ENCODE data around the gene TWIST1.

TWIST1 gene

GRCh38 chr7:19113855-19114550 lies 3.4 kb downstream of the TWIST1 start:
- DNase-seq (ENCODE audit: low read depth, low spot score): no peak

- no peak for DNase-seq (ENCODE audit: low read depth, low spot score)
Measured at GRCh38 chr7:19113002-19113350, 4.5 kb downstream of the TWIST1 start.

- DNase-seq (ENCODE audit: low read depth, low spot score): no peak
Measured at GRCh38 chr7:19112274-19113001, 5.0 kb downstream of the TWIST1 start.

DNA sequence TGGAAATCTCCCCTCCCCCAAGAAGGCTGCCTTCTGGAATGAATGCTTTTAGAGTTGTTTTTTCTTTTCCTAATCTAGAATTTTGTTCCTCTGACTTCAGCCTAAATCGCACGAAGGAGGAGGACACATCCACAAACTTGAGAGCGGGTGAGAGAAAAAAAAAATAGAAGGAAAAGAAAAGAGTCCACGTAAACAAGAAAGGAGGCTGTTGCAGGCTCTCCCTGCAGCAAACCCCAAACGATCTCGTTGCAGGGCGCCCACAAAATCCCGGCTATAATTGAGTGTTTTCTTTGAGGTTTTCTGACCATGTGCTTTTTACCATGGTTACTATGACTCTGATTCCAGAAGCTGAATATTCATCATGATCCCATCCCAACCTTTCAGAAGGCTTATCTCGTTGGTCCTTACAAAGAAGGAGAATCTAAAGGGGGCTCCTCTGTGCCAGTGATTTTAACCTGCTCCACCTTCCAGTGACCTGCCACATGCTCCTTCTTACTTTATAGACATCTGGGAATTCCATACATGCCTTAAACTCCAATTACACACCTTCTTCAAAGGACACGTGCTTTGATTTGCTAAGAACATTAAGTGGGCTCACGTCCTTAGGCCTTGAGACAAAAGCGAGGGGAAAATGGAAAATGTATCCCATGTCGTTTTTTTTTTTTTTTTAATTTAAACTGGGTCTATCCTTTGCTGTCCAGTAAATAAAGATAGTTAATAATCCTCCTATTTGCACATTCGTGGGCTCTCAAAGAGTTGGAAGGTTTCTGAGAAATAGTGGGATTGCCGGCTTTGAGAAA lies 5.8 kb downstream of the TWIST1 start:
- no peak for DNase-seq (ENCODE audit: low read depth, low spot score)

GRCh38 chr7:19110776-19111175 lies 6.7 kb downstream of the TWIST1 start:
- DNase-seq (ENCODE audit: low read depth, low spot score): no peak

DNA sequence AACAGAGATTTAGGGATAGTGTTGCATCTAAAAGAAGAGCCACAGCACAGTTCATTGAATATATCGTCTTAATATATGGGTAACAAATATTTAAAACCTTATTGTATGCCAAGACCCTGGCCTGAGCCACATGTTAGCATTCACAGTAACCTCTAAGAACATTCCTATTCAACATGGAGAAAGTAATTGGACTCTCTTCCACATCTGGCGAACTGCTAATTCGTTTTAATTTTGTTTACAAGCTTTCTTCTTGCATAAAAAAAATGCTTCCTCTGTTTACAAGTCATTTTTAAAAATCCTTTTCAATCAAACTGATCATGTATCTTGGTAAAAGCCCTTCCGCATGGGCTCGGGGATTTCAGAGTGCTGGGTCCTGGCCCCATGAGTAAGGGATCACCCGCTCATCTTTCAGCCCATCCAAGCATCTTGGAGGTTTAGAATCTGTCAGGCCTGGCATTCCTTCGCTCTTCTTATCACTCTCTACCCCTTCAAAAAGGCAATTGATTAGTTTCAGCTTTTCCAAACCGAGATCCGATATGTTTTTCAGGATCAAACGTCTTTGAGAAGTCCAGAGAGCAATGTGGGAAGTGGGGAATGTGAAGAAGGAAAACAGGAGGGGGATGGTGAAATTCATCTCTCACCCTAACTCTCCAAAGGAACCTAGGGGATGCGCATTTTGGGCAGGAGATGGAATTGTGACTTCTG lies 7.3 kb downstream of the TWIST1 start:
- DNase-seq (ENCODE audit: low read depth, low spot score): no peak

DNA sequence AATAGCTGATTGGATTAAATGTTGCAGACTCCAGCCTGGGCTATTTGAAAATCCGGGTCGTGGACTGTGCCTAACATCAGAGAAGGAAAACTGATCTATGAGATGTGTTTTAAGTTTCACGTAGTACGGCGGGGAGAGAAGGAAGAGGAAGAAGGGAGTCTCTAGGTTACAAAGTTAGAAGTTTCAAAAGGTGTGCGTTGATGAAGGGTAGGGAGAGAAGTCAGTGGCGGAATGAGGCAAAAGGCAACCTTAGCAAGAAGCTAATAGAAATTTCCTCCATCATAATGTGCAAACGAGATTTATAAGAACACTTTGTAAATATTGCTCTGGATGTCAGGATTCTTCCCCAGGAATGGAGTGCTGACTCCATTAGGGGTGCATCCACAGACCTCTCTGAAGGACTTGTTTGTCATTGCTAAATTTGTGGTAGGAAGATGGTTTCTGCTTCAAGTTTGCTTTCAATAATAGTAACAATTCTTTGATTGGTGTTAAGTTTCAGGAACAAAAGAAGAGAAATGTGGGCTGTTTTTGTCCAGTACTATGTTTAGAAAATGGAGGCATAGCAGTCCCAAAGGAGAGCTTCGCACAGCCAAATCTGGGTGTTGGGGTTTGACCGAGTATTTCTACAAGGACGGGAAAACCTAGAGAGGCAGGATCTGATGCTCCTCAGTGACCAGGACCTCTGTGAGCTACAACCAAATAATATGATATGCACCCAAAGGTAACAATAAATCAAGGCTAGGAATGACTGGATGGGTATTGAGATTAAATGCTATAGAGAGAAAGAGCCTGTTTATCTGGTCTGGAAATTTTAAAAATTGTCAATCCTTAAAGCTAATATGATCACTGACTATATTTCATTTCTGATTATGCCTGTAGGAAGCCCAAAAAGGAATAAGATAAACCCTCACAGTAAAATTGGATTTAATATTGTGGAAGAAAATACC lies 8.2 kb downstream of the TWIST1 start:
- DNase-seq (ENCODE audit: low read depth, low spot score): no peak

DNA sequence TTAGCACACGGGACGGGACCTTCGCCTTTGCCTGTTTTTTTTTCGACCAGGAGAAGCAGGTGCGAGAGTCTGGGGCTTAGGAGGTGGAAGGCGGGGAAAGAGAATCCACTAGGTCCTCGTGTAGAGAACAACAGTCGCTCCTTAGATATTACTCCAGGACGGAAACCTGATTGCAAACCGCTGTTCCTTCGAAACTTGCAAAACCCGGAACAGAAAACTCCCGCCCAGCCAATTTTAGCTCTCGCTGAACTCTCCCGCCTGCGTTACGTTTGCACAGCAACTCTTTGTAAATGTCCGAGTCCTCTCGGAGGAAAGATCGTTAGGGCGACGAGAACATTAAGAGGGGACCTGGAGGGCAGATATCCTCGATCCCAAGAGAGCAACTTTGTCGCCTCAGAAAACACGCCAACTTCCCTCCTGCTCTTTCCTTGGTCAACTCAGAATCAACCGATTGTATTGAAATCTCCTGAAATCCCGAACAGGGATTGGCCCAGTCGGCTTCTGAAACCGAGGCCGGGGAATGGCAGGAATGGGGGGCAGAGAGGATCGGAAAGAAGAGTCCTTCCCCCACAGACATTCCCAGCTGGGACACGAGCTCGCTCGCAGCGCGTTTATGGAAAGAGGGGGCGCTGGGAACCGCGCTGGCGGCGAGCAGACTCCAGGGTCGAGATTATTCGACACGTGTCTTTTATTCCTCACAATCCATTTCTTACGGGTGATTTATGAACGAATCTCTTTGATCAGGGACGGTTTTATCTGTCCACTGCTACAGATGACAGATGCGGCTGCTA lies 9.9 kb downstream of the TWIST1 start:
- no peak for DNase-seq (ENCODE audit: low read depth, low spot score)

DNA sequence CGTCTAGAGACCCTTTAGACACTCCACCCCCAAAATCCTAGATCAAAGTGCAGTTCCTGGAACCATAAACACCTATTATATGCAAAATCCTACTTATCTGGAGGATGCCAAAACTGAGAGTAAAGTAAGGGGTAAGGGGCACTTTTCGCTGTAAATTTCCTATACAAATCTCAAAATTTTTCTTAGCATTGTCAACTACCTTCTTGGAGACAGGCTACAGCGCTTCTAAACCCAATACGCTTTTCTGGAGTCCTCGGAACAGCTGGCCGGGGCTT lies 10.4 kb downstream of the TWIST1 start:
- no peak for DNase-seq (ENCODE audit: low read depth, low spot score)

DNA sequence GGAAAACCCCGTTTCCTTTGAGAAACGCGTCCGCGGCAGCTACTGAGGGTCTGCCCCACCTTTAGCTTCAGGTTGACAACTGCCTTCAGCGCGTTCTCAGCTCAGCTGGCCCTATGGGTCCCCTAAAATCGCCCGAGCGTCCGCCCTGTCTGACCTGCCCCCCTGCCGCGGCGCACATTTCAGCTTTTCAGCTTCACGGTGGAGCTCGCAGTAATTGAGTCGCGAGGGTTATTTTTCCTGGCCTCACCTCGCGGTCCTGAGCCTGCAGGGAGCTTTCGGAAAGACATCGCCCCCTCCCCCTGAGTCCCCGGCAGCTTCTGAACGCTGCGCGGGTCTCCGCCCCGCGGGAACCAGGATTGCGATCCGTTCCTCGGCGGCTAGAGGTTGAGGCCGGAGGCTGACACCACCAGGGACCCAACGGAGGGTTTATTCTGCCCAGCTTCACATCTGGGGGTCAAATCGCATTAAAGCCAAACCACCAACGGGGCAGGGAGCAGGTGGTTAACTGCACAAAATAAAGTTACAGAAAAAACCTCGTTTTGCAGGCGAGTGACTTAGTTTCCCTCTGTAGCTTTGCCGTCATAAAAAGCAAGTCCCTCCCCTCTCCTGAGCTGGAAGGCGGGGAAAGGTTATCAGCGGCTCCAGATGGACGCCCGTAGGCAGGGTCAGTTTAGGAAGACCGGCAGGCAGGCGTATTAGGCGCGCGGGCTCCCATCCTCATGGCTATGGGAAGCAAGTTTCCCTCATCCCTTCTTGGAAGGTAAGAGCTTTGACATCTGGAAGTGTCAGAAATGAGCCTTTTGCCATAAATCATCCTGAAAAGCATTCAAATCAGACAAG lies 11.0 kb downstream of the TWIST1 start:
- DNase-seq (ENCODE audit: low read depth, low spot score): no peak

DNA sequence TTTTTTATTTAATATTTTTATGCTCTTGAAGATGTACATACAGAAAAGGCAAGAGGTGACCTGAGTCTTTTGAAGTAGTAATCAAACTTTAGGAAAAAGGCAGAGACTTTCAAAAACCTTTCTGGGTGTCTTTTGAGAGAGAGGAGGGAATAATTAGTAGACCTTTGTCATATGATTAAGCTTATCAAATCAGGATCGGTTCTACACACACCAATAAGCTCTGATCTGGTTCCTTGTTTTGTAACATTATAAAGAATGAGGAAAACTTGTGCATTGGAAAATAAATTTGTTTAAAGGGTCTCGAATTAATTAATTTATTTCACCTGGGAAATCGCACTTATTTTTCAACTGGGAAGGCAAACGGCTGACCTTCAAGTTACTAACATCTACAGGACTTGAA lies 11.9 kb downstream of the TWIST1 start:
- no peak for DNase-seq (ENCODE audit: low read depth, low spot score)

GRCh38 chr7:19104811-19105210 lies 12.6 kb downstream of the TWIST1 start:
- DNase-seq (ENCODE audit: low read depth, low spot score): no peak

DNA sequence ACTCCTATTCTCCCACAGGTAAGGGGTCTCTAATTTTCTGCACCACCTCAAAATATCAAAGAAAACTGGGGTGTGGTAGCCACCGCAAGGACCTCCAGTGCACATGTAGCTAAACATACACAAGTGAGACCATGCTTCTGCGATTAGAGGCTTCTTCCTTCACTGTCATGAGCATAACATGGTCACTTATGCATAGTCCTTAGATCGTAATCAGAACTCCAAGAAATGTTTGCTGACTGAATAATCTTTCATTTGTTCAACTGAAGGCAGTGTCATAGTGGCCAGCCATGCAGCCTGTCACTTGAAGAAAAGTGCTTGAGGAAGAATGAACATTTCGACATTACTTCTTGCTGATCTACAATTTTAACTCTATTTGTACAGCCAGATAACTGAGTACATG lies 14.6 kb downstream of the TWIST1 start:
- DNase-seq (ENCODE audit: low read depth, low spot score): no peak

DNA sequence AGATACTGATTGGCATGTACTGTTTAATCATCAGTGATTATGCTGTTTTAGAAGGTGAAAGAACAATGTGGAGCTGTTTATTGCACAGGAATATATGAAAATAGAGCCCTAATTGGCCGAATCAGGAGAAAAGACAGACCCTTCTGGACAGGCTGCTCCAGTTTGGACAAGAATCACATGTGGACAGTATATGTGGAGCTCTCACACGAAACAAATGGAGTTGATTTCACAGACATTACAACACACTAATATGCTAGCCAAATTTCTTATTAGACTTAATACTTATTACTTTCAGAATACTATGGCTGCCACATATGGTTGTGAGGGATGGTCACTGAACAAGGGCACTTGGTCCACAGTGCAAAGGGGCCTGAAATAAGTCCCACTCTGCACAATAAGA lies 15.5 kb downstream of the TWIST1 start:
- DNase-seq (ENCODE audit: low read depth, low spot score): no peak

GRCh38 chr7:19101472-19101871 lies 16.0 kb downstream of the TWIST1 start:
- no peak for DNase-seq (ENCODE audit: low read depth, low spot score)

- no peak for DNase-seq (ENCODE audit: low read depth, low spot score)
Measured at GRCh38 chr7:19099924-19100323, 17.5 kb downstream of the TWIST1 start.

- DNase-seq (ENCODE audit: low read depth, low spot score): no peak
Measured at GRCh38 chr7:19099194-19099593, 18.2 kb downstream of the TWIST1 start.

- DNase-seq (ENCODE audit: low read depth, low spot score): no peak
Measured at GRCh38 chr7:19098510-19098909, 18.9 kb downstream of the TWIST1 start.

All from brain pericyte (primary cell).